ENCODE measurements around the gene BRINP3. TPM values are rescaled to one million over a fixed set of nuclear protein-coding genes. Genes with fewer than 3 reads are reported as not detected.

BRINP3 gene
- total RNA-seq, 1 experiment from 2014 or later, result not detected

- Histone ChIP-seq H3K4me1 (ENCODE audit: insufficient read depth, low read length, poor library complexity, severe bottlenecking) (peaks cover 15% of the 10 kb centered on the region), H3K36me3 (ENCODE audit: insufficient read depth, low read length, poor library complexity, severe bottlenecking) (no peaks in the 10 kb centered on the region), H3K9me3 (ENCODE audit: low read depth, low read length, poor library complexity, severe bottlenecking) (no peaks in the 10 kb centered on the region), H3K4me3 (ENCODE audit: low read depth, low read length, poor library complexity, severe bottlenecking) (peak overlapping the region; percentile 34), H3K27me3 (replicated peaks; ENCODE audit: insufficient read depth, low read depth, low read length, poor library complexity) (no peaks in the 10 kb centered on the region), H3K27ac (ENCODE audit: low read depth, low read length, poor library complexity, severe bottlenecking) (no peak overlapping the region)
- intact Hi-C loops (cut with micrococcal nuclease; ENCODE audit: unreplicated experiment), result no loop called here
- DNase-seq (ENCODE audit: low spot score), result no peak
- ChIA-PET CTCF (no interaction called here), POLR2A (ENCODE audit: low non-redundant PET) (no interaction called here)
- no TSS peak for BruUV-seq (replicated peaks)
- TF ChIP-seq CTCF (conservative IDR thresholded peaks at IDR 0.05; ENCODE audit: low read depth, low read length), result no peak
- no peak for TF ChIP-seq EZH2 (IDR thresholded peaks at IDR 0.05; ENCODE audit: borderline replicate concordance, low read depth, low read length, poor library complexity, severe bottlenecking)
Measured at GRCh38 chr1:190476321-190476720, 1.3 kb downstream of the BRINP3 start.

- TF ChIP-seq CTCF (conservative IDR thresholded peaks at IDR 0.05; ENCODE audit: low read depth, low read length), result no peak
- TF ChIP-seq EZH2 (IDR thresholded peaks at IDR 0.05; ENCODE audit: borderline replicate concordance, low read depth, low read length, poor library complexity, severe bottlenecking), result no peak
- ChIA-PET CTCF (no interaction called here), POLR2A (ENCODE audit: low non-redundant PET) (interaction anchor here (0.6 kb wide), 1 partner anchor 100 kb away, joined by 21 read pairs; no protein-coding TSS in a partner anchor)
- DNase-seq (ENCODE audit: low spot score), result peak; percentile 6
- Histone ChIP-seq H3K4me1 (ENCODE audit: insufficient read depth, low read length, poor library complexity, severe bottlenecking) (peaks cover 15% of the 10 kb centered on the region), H3K27ac (ENCODE audit: low read depth, low read length, poor library complexity, severe bottlenecking) (no peak overlapping the region), H3K9me3 (ENCODE audit: low read depth, low read length, poor library complexity, severe bottlenecking) (no peaks in the 10 kb centered on the region), H3K27me3 (replicated peaks; ENCODE audit: insufficient read depth, low read depth, low read length, poor library complexity) (no peaks in the 10 kb centered on the region), H3K4me3 (ENCODE audit: low read depth, low read length, poor library complexity, severe bottlenecking) (peak overlapping the region; percentile 34), H3K36me3 (ENCODE audit: insufficient read depth, low read length, poor library complexity, severe bottlenecking) (no peaks in the 10 kb centered on the region)
- intact Hi-C loops (cut with micrococcal nuclease; ENCODE audit: unreplicated experiment), result no loop called here
- BruUV-seq (replicated peaks), result no TSS peak
Measured at GRCh38 chr1:190475421-190476141, 2.1 kb downstream of the BRINP3 start.

- Histone ChIP-seq H3K4me3 (ENCODE audit: low read depth, low read length, poor library complexity, severe bottlenecking) (no peak overlapping the region), H3K36me3 (ENCODE audit: insufficient read depth, low read length, poor library complexity, severe bottlenecking) (no peaks in the 10 kb centered on the region), H3K9me3 (ENCODE audit: low read depth, low read length, poor library complexity, severe bottlenecking) (no peaks in the 10 kb centered on the region), H3K4me1 (ENCODE audit: insufficient read depth, low read length, poor library complexity, severe bottlenecking) (peaks cover 14% of the 10 kb centered on the region), H3K27me3 (replicated peaks; ENCODE audit: insufficient read depth, low read depth, low read length, poor library complexity) (no peaks in the 10 kb centered on the region), H3K27ac (ENCODE audit: low read depth, low read length, poor library complexity, severe bottlenecking) (no peak overlapping the region)
- no TSS peak for BruUV-seq (replicated peaks)
- TF ChIP-seq CTCF (conservative IDR thresholded peaks at IDR 0.05; ENCODE audit: low read depth, low read length) (no peak), EZH2 (IDR thresholded peaks at IDR 0.05; ENCODE audit: borderline replicate concordance, low read depth, low read length, poor library complexity, severe bottlenecking) (no peak)
- no peak for DNase-seq (ENCODE audit: low spot score)
- CTCF ChIA-PET, result no interaction called here
- intact Hi-C loops (cut with micrococcal nuclease; ENCODE audit: unreplicated experiment), result no loop called here
- POLR2A ChIA-PET (ENCODE audit: low non-redundant PET), result interaction anchor here (0.5 to 0.6 kb wide), 2 partner anchors 99 to 658 kb away, joined by 3 to 21 read pairs; no protein-coding TSS in a partner anchor
Measured at GRCh38 chr1:190474650-190475211, 2.9 kb downstream of the BRINP3 start.
